Spinal cord (tissue), 10 donors: ENCODE measurements around the gene PRRT4. TPM values are rescaled to one million over a fixed set of nuclear protein-coding genes. Genes with fewer than 3 reads are reported as not detected.

Experiments used
- DNase-seq, 6 donors: peaks; one replicate each; pipeline versions ENCODE4 v3.0.0 to v3.0.0-alpha.2; 2013 to 2015; ENCODE audit warnings: low spot score in 6 of 6, low read depth in 4 of 6
- H3K27ac ChIP-seq: one replicate; pipeline ENCODE4 v1.5.1; 2013; ENCODE audit warnings: low read depth, low read length, control low read depth
- H3K27me3 ChIP-seq: one replicate; pipeline ENCODE4 v1.6.1; 2013; ENCODE audit warnings: low read length; ENCODE audit not compliant: control insufficient read depth, insufficient read depth
- H3K36me3 ChIP-seq: one replicate; pipeline ENCODE4 v1.6.1; 2013; ENCODE audit warnings: low read length; ENCODE audit not compliant: control insufficient read depth, insufficient read depth
- H3K4me1 ChIP-seq: one replicate; pipeline ENCODE4 v1.6.1; 2013; ENCODE audit warnings: low read length; ENCODE audit not compliant: control insufficient read depth, insufficient read depth
- H3K4me3 ChIP-seq: one replicate; pipeline ENCODE4 v1.5.1; 2013; ENCODE audit warnings: low read depth, low read length, control low read depth
- H3K9me3 ChIP-seq: one replicate; pipeline ENCODE4 v1.6.1; 2013; ENCODE audit warnings: low read length; ENCODE audit not compliant: control insufficient read depth, insufficient read depth
- WGBS: methylation state at CpG from one replicate; pipeline ENCODE4 v1.1.5; 2013; ENCODE audit warnings: missing lambda C conversion rate; ENCODE audit not compliant: insufficient coverage; 5-methylcytosine and 5-hydroxymethylcytosine counted together
- long read RNA-seq, 4 donors: transcript quantifications; one replicate each; lab custom pipeline, GENCODE V29; 2026
- polyA plus RNA-seq, 2 donors: library from polyadenylated mRNA; unstranded; fragments of 120-200 nt; gene quantifications; one replicate each; pipeline ENCODE4 v1.2.1, GENCODE V29; 2013; ENCODE audit not compliant: insufficient read length in 2 of 2
- total RNA-seq, 2 donors: library from RNA; depleted of rRNA in 1 of 2; stranded (reverse); fragments of 120-200 nt in 1 of 2; fragments of >200 nt in 1 of 2; gene quantifications; one replicate each; pipeline versions ENCODE4 v1.2.3 to v1.2.4, GENCODE V29; 2013 to 2014
- donor health status: healthy.

PRRT4 gene
- 1 to 10 TPM; 4.0 to 6.7 TPM for total RNA-seq
- 10 to 100 TPM; 35.1 to 43.8 TPM for polyA plus RNA-seq
- long read RNA-seq, donor 1, partial matches to known transcripts, result 0 of 1 reads
- long read RNA-seq, donor 1, other reads (novel, unspliced or antisense), result 0 of 1 reads
- long read RNA-seq, donor 2, result 0 reads
- long read RNA-seq, donor 3, partial matches to known transcripts, result 0 of 1 reads
- long read RNA-seq, donor 3, other reads (novel, unspliced or antisense), result 0 of 1 reads
- long read RNA-seq, donor 4, result 0 reads

- under 1% methylated on average over 87 of the region's 88 CpGs for WGBS
- peak in 2 of 6 donors; percentile 80 to 84 for DNase-seq
- H3K9me3 ChIP-seq, result no peaks in the 10 kb centered on the region
- H3K27ac ChIP-seq, result no peak within 1 kb of the TSS
- H3K4me1 ChIP-seq, result peaks cover 39% of the 10 kb centered on the region
- H3K27me3 ChIP-seq, result peaks cover 41% of the 10 kb centered on the region
- H3K4me3 ChIP-seq, result peak within 1 kb of the TSS; percentile 37
- peaks cover 15% of the 10 kb centered on the region for H3K36me3 ChIP-seq
Measured at GRCh38 chr7:128361411-128362379, at the start of gene PRRT4. TSS of gene PRRT4 (minus strand) at chr7:128361690.

- 0% methylated on average over 3 of the region's 6 CpGs for WGBS
- no peak for DNase-seq
- H3K27ac ChIP-seq, result no peak overlapping the region
- H3K9me3 ChIP-seq, result no peaks in the 10 kb centered on the region
- H3K4me1 ChIP-seq, result peaks cover 33% of the 10 kb centered on the region
- H3K36me3 ChIP-seq, result no peaks in the 10 kb centered on the region
- H3K27me3 ChIP-seq, result peaks cover 3% of the 10 kb centered on the region
- H3K4me3 ChIP-seq, result peak overlapping the region; percentile 71
Measured at GRCh38 chr7:128410451-128410753, 48.9 kb upstream of the PRRT4 start.

- H3K27me3 ChIP-seq, result peaks cover 3% of the 10 kb centered on the region
- H3K4me1 ChIP-seq, result peaks cover 39% of the 10 kb centered on the region
- 0% methylated on average over 71 of the region's 87 CpGs for WGBS
- peaks cover 4% of the 10 kb centered on the region for H3K36me3 ChIP-seq
- no peaks in the 10 kb centered on the region for H3K9me3 ChIP-seq
- peak in 4 of 6 donors; percentile 47 to 89 (median 70) for DNase-seq
- peak within 1 kb of the TSS; percentile 71 for H3K4me3 ChIP-seq
- H3K27ac ChIP-seq, result peak within 1 kb of the TSS; percentile 67
Measured at GRCh38 chr7:128409596-128410450, 48.3 kb upstream of the PRRT4 start, which contains the start of gene IMPDH1. TSS of gene IMPDH1 (minus strand) at chr7:128409982. CDS start at chr7:128409901, 81 bp downstream.

- WGBS, result 23% methylated on average over 13 of the region's 25 CpGs
- Histone ChIP-seq H3K27ac (peak overlapping the region; percentile 33), H3K9me3 (no peaks in the 10 kb centered on the region), H3K4me3 (peak overlapping the region; percentile 71), H3K27me3 (peaks cover 3% of the 10 kb centered on the region), H3K4me1 (peaks cover 48% of the 10 kb centered on the region), H3K36me3 (peaks cover 4% of the 10 kb centered on the region)
- DNase-seq, result peak in 2 of 6 donors; percentile 22 to 28
Measured at GRCh38 chr7:128408709-128409595, 47.5 kb upstream of the PRRT4 start.

GRCh38 chr7:128407751-128408708, 46.5 kb upstream of the PRRT4 start:
- no peak for DNase-seq
- Histone ChIP-seq H3K4me3 (no peak overlapping the region), H3K27me3 (peaks cover 3% of the 10 kb centered on the region), H3K27ac (no peak overlapping the region), H3K36me3 (peaks cover 8% of the 10 kb centered on the region), H3K9me3 (no peaks in the 10 kb centered on the region), H3K4me1 (peaks cover 53% of the 10 kb centered on the region)
- WGBS, result 58% methylated on average over 8 of the region's 11 CpGs

- no peak for DNase-seq
- Histone ChIP-seq H3K4me3 (no peak overlapping the region), H3K36me3 (peaks cover 12% of the 10 kb centered on the region), H3K9me3 (no peaks in the 10 kb centered on the region), H3K4me1 (peaks cover 56% of the 10 kb centered on the region), H3K27me3 (peaks cover 3% of the 10 kb centered on the region), H3K27ac (no peak overlapping the region)
- 72% methylated on average over 7 of the region's 7 CpGs for WGBS
Measured at GRCh38 chr7:128407233-128407589, 45.7 kb upstream of the PRRT4 start.

- H3K27ac ChIP-seq, result no peak overlapping the region
- peaks cover 56% of the 10 kb centered on the region for H3K4me1 ChIP-seq
- no peaks in the 10 kb centered on the region for H3K9me3 ChIP-seq
- peak in 2 of 6 donors; percentile 21 to 37 for DNase-seq
- H3K4me3 ChIP-seq, result peak overlapping the region; percentile 1
- WGBS, result 35% methylated on average over 15 of the region's 17 CpGs
- peaks cover 3% of the 10 kb centered on the region for H3K27me3 ChIP-seq
- peaks cover 13% of the 10 kb centered on the region for H3K36me3 ChIP-seq
Measured at GRCh38 chr7:128406314-128407232, 45.1 kb upstream of the PRRT4 start.
